ENCODE results near the gene EGFL6.

DNA sequence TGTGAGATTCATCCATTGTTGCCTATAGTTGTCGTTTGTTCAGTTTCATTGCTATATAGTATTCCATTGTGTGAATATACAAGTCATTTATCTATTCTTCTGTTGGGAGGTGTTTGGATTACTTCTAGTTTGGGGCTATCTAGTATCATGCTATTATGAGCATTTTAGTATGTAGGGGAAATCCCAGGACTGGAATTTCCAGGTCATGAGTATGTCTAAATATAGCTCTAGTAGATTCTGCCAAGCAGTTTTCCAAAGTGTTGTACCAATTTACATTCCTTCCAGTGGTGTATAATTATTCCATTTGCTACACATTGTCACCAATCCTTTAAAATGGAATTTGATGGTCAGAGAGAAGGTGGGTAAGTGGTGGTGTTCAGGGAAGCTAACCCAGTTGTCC, 30.1 kb downstream of the EGFL6 start:
- no peak for TF ChIP-seq ZNF274 (IDR thresholded peaks at IDR 0.05; ENCODE audit: low read depth, low read length)
- TF ChIP-seq YY1 (IDR thresholded peaks at IDR 0.05; ENCODE audit: insufficient read depth, insufficient read length), result no peak
